ENCODE measurements around the gene SRPRB. TPM values are rescaled to one million over a fixed set of nuclear protein-coding genes. Genes with fewer than 3 reads are reported as not detected.

SRPRB gene
- polyA plus RNA-seq, 1 of the 3 experiments (the other 2 are of a cell fraction): 54.3 TPM

GRCh38 chr3:133845127-133845526, 39.5 kb downstream of the SRPRB start (continued):
- no peak for TF ChIP-seq CHD2 (IDR thresholded peaks at IDR 0.05; ENCODE audit: low read length, partially characterized antibody)

GRCh38 chr3:133849346-133849745, 43.7 kb downstream of the SRPRB start:
- Histone ChIP-seq H3K9me3 (no peaks in the 10 kb centered on the region), H2AFZ (ENCODE audit: low read depth) (no peak overlapping the region), H3K4me3 (ENCODE audit: low read depth in 2 of 2, low read length in 1 of 2) (no peak overlapping the region), H4K20me1 (ENCODE audit: insufficient read depth) (no peaks in the 10 kb centered on the region), H3K4me2 (no peak overlapping the region), H3K79me2 (ENCODE audit: insufficient read depth) (no peaks in the 10 kb centered on the region), H3K27me3 (ENCODE audit: insufficient read depth) (no peaks in the 10 kb centered on the region), H3K9ac (no peak overlapping the region), H3K27ac (ENCODE audit: low read depth in 2 of 2, low read length in 1 of 2) (no peak overlapping the region), H3K9me2 (no peaks in the 10 kb centered on the region), H3F3A (replicated peaks; ENCODE audit: insufficient read depth) (no peaks in the 10 kb centered on the region), H3K4me1 (ENCODE audit: control insufficient read depth in 1 of 2, insufficient read depth in 2 of 2, low read depth in 1 of 2, low read length in 1 of 2) (no peaks in the 10 kb centered on the region; a peak in 1 of 4 replicates), H3K36me3 (replicated peaks in 1 of 2; ENCODE audit: control insufficient read depth in 1 of 2, insufficient read depth in 2 of 2, low read length in 1 of 2) (no peaks in the 10 kb centered on the region)
- no peak for TF ChIP-seq TAF1 (IDR thresholded peaks at IDR 0.05; ENCODE audit: borderline replicate concordance, low read depth, low read length)
- POLR2A ChIA-PET: no interaction called here
- no peak for DNase-seq
- CTCF ChIA-PET: interaction anchor here (0.6 to 1.6 kb wide), 5 partner anchors 14 to 624 kb away, joined by 3 to 4 read pairs (median 3); no protein-coding TSS in a partner anchor

GRCh38 chr3:133850034-133850433, 44.4 kb downstream of the SRPRB start:
- H3K27ac ChIP-seq (ENCODE audit: low read depth in 2 of 2, low read length in 1 of 2): no peak overlapping the region
- no peaks in the 10 kb centered on the region for H3K9me3 ChIP-seq
- H3K9ac ChIP-seq: no peak overlapping the region
- H2AFZ ChIP-seq (ENCODE audit: low read depth): no peak overlapping the region
- POLR2A ChIA-PET: no interaction called here
- CTCF ChIA-PET: interaction anchor here (0.9 to 1.3 kb wide), 2 partner anchors 21 to 78 kb away, joined by 3 read pairs; no protein-coding TSS in a partner anchor
- H3K4me1 ChIP-seq (ENCODE audit: control insufficient read depth in 1 of 2, insufficient read depth in 2 of 2, low read depth in 1 of 2, low read length in 1 of 2): no peaks in the 10 kb centered on the region; a peak in 1 of 4 replicates
- TF ChIP-seq, protein P1, sequence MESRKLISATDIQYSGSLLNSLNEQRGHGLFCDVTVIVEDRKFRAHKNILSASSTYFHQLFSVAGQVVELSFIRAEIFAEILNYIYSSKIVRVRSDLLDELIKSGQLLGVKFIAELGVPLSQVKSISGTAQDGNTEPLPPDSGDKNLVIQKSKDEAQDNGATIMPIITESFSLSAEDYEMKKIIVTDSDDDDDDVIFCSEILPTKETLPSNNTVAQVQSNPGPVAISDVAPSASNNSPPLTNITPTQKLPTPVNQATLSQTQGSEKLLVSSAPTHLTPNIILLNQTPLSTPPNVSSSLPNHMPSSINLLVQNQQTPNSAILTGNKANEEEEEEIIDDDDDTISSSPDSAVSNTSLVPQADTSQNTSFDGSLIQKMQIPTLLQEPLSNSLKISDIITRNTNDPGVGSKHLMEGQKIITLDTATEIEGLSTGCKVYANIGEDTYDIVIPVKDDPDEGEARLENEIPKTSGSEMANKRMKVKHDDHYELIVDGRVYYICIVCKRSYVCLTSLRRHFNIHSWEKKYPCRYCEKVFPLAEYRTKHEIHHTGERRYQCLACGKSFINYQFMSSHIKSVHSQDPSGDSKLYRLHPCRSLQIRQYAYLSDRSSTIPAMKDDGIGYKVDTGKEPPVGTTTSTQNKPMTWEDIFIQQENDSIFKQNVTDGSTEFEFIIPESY (IDR thresholded peaks at IDR 0.05; ENCODE audit: borderline replicate concordance, low read depth): no peak
- no peak for TF ChIP-seq RAD21 (IDR thresholded peaks at IDR 0.05; ENCODE audit: low read length)
- no peaks in the 10 kb centered on the region for H3K79me2 ChIP-seq (ENCODE audit: insufficient read depth)
- no peaks in the 10 kb centered on the region for H3K36me3 ChIP-seq (replicated peaks in 1 of 2; ENCODE audit: control insufficient read depth in 1 of 2, insufficient read depth in 2 of 2, low read length in 1 of 2)
- H4K20me1 ChIP-seq (ENCODE audit: insufficient read depth): no peaks in the 10 kb centered on the region
- no peaks in the 10 kb centered on the region for H3K27me3 ChIP-seq (ENCODE audit: insufficient read depth)
- H3K4me2 ChIP-seq: no peak overlapping the region
- no peak for DNase-seq
- no peaks in the 10 kb centered on the region for H3K9me2 ChIP-seq
- H3K4me3 ChIP-seq (ENCODE audit: low read depth in 2 of 2, low read length in 1 of 2): no peak overlapping the region
- 41% methylated on average over 1 of the region's 1 CpG for WGBS (ENCODE audit: low lambda C conversion rate)
- H3F3A ChIP-seq (replicated peaks; ENCODE audit: insufficient read depth): no peaks in the 10 kb centered on the region

GRCh38 chr3:133851266-133851906, 45.8 kb downstream of the SRPRB start:
- Histone ChIP-seq H3K4me2 (no peak overlapping the region), H2AFZ (ENCODE audit: low read depth) (no peak overlapping the region), H3K4me3 (ENCODE audit: low read depth in 2 of 2, low read length in 1 of 2) (no peak overlapping the region), H3K36me3 (replicated peaks in 1 of 2; ENCODE audit: control insufficient read depth in 1 of 2, insufficient read depth in 2 of 2, low read length in 1 of 2) (no peaks in the 10 kb centered on the region), H3K9ac (no peak overlapping the region), H3K27ac (ENCODE audit: low read depth in 2 of 2, low read length in 1 of 2) (no peak overlapping the region), H3F3A (replicated peaks; ENCODE audit: insufficient read depth) (no peaks in the 10 kb centered on the region), H3K27me3 (ENCODE audit: insufficient read depth) (no peaks in the 10 kb centered on the region), H3K9me3 (no peaks in the 10 kb centered on the region), H3K9me2 (no peaks in the 10 kb centered on the region), H3K4me1 (ENCODE audit: control insufficient read depth in 1 of 2, insufficient read depth in 2 of 2, low read depth in 1 of 2, low read length in 1 of 2) (no peaks in the 10 kb centered on the region; a peak in 1 of 4 replicates), H3K79me2 (ENCODE audit: insufficient read depth) (no peaks in the 10 kb centered on the region), H4K20me1 (ENCODE audit: insufficient read depth) (no peaks in the 10 kb centered on the region)
- CTCF ChIA-PET: interaction anchor here (0.6 kb wide), 1 partner anchor 457 kb away, joined by 3 read pairs; no protein-coding TSS in a partner anchor
- WGBS (ENCODE audit: low lambda C conversion rate): 56% methylated on average over 5 of the region's 5 CpGs
- DNase-seq: no peak
- POLR2A ChIA-PET: no interaction called here
- TF ChIP-seq JUND (IDR thresholded peaks at IDR 0.05) (no peak), MEF2A (IDR thresholded peaks at IDR 0.05; ENCODE audit: borderline replicate concordance, low read depth) (no peak), CHD2 (IDR thresholded peaks at IDR 0.05; ENCODE audit: low read length, partially characterized antibody) (no peak), MAX (IDR thresholded peaks at IDR 0.05; ENCODE audit: low read depth) (no peak), EP300 (IDR thresholded peaks at IDR 0.05; ENCODE audit: borderline replicate concordance in 1 of 2, low read depth in 1 of 2, low read length in 1 of 2) (no peak), TAF1 (IDR thresholded peaks at IDR 0.05; ENCODE audit: borderline replicate concordance, low read depth, low read length) (no peak), MXI1 (IDR thresholded peaks at IDR 0.05; ENCODE audit: low read depth, low read length) (no peak), FOXM1 (IDR thresholded peaks at IDR 0.05; ENCODE audit: low read depth) (no peak), TEAD4 (IDR thresholded peaks at IDR 0.05; ENCODE audit: borderline replicate concordance, insufficient read depth) (no peak), RAD21 (IDR thresholded peaks at IDR 0.05; ENCODE audit: low read length) (no peak), CTCF (IDR thresholded peaks at IDR 0.05) (no peak), YY1 (IDR thresholded peaks at IDR 0.05; ENCODE audit: low read depth) (no peak), RFX5 (IDR thresholded peaks at IDR 0.05; ENCODE audit: low read length) (no peak)

Data from SK-N-SH (cell line).